Calu3 (cell line): ENCODE results near the gene PCDH9. TPM values are rescaled to one million over a fixed set of nuclear protein-coding genes. Genes with fewer than 3 reads are reported as not detected.

ENCODE experiments used
- BruUV-seq: library from RNA; stranded (reverse); fragments of 400-500 nt; replicated peaks from 2 replicates; lab custom pipeline; 2021; lab: Mats Ljungman, UMichigan
- CTCF ChIA-PET: fragments of 300-600 bp; sonication (Branson Sonifier 250); formaldehyde crosslinking; loops from one replicate; lab custom pipeline; 2022; ENCODE audit warnings: antibody characterized with exemption; lab: Charles Lee
- DNase-seq: peaks from one replicate; pipeline ENCODE4 v3.0.0; 2022
- H3K27ac Mint-ChIP-seq: one replicate; pipeline ENCODE4 v1.8.0; 2022; ENCODE audit warnings: mixed read lengths; ENCODE audit not compliant: unreplicated experiment
- H3K27me3 Mint-ChIP-seq: one replicate; pipeline ENCODE4 v1.8.0; 2022; ENCODE audit warnings: mixed read lengths; ENCODE audit not compliant: unreplicated experiment
- H3K36me3 Mint-ChIP-seq: one replicate; pipeline ENCODE4 v1.8.0; 2022; ENCODE audit warnings: mild to moderate bottlenecking, moderate library complexity, mixed read lengths; ENCODE audit not compliant: insufficient read depth, unreplicated experiment
- H3K4me1 Mint-ChIP-seq: one replicate; pipeline ENCODE4 v1.8.0; 2022; ENCODE audit warnings: mild to moderate bottlenecking, low read depth, mixed read lengths; ENCODE audit not compliant: unreplicated experiment
- H3K4me3 Mint-ChIP-seq: one replicate; pipeline ENCODE4 v1.8.0; 2022; ENCODE audit warnings: mild to moderate bottlenecking, low read depth, moderate library complexity, mixed read lengths; ENCODE audit not compliant: unreplicated experiment
- H3K9me3 Mint-ChIP-seq: one replicate; pipeline ENCODE4 v1.8.0; 2022; ENCODE audit warnings: low read depth, mixed read lengths; ENCODE audit not compliant: unreplicated experiment
- CTCF ChIP-seq: fragments of 200-600 bp; IDR thresholded peaks from one replicate; pipeline ENCODE4 v1.8.0; 2022; ENCODE audit warnings: antibody characterized with exemption; ENCODE audit not compliant: unreplicated experiment
- intact Hi-C: fragments of 100-400 bp; cut with micrococcal nuclease; formaldehyde crosslinking; loops from one replicate; pipeline ENCODE4 v1.10.0; 2022; ENCODE audit not compliant: unreplicated experiment
- total RNA-seq: library from RNA; stranded (reverse); gene quantifications from 2 replicates; pipeline ENCODE4 v1.2.3, GENCODE V29; 2022

The PCDH9 gene
- total RNA-seq, 1 experiment from 2014 or later: 1.3 TPM

- Mint-ChIP-seq H3K9me3 (no peaks in the 10 kb centered on the region), H3K27me3 (no peaks in the 10 kb centered on the region), H3K4me3 (no peak overlapping the region), H3K4me1 (no peaks in the 10 kb centered on the region), H3K36me3 (no peaks in the 10 kb centered on the region), H3K27ac (no peak overlapping the region)
- intact Hi-C loops: no loop called here
- CTCF ChIA-PET: no interaction called here
- no TSS peak for BruUV-seq
- TF ChIP-seq CTCF: no peak
- no peak for DNase-seq
These were observed 222.0 kb downstream of the PCDH9 start for GRCh38 chr13:67008075-67008668.

- no peak for TF ChIP-seq CTCF
- Mint-ChIP-seq H3K4me1 (no peaks in the 10 kb centered on the region), H3K4me3 (no peak overlapping the region), H3K9me3 (no peaks in the 10 kb centered on the region), H3K27ac (no peak overlapping the region), H3K27me3 (no peaks in the 10 kb centered on the region), H3K36me3 (no peaks in the 10 kb centered on the region)
- intact Hi-C loops: no loop called here
- CTCF ChIA-PET: no interaction called here
- no peak for DNase-seq
- no TSS peak for BruUV-seq
These were observed 225.6 kb downstream of the PCDH9 start for GRCh38 chr13:67004511-67004910.

DNA sequence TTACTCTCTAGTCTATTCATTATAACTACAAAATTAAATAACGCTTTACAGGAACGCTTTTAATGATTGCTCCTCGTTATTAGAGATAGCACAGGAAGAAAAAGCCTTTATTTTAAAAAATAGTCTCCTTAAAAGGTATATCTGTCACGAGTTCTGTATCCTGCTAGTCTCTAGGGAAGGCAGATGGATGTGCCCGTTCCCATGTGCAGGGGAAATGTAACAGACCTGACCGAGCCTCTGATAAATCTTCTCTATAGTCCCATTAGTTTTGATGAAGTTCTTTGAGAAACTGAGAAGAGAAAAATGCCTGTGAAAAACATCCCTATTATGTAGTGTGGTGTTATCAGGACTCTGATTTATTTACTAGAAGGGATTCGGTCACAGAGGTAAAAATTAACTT, 226.4 kb downstream of the PCDH9 start:
- Mint-ChIP-seq H3K4me1 (no peaks in the 10 kb centered on the region), H3K36me3 (no peaks in the 10 kb centered on the region), H3K4me3 (no peak overlapping the region), H3K9me3 (no peaks in the 10 kb centered on the region), H3K27ac (no peak overlapping the region), H3K27me3 (no peaks in the 10 kb centered on the region)
- DNase-seq: no peak
- no peak for TF ChIP-seq CTCF
- BruUV-seq: no TSS peak
- CTCF ChIA-PET: no interaction called here
- intact Hi-C loops: no loop called here

- H3K4me3 Mint-ChIP-seq: no peak overlapping the region
- BruUV-seq: no TSS peak
- TF ChIP-seq CTCF: no peak
- H3K9me3 Mint-ChIP-seq: no peaks in the 10 kb centered on the region
- no peaks in the 10 kb centered on the region for H3K36me3 Mint-ChIP-seq
- intact Hi-C loops: no loop called here
- DNase-seq: no peak
- H3K27me3 Mint-ChIP-seq: no peaks in the 10 kb centered on the region
- H3K4me1 Mint-ChIP-seq: no peaks in the 10 kb centered on the region
- no peak overlapping the region for H3K27ac Mint-ChIP-seq
- CTCF ChIA-PET: no interaction called here
These were observed 228.8 kb downstream of the PCDH9 start for GRCh38 chr13:67001363-67001762.
